K562 (cell line): ENCODE measurements around the gene PMVK. TPM values are rescaled to one million over a fixed set of nuclear protein-coding genes. Genes with fewer than 3 reads are reported as not detected.

Source experiments
- ARNT ChIP-seq, 2 experiments: fragments of 450-650 bp; IDR thresholded peaks; 2 replicates each; pipeline ENCODE4 v1.6.1; 2016; ENCODE audit warnings: mild to moderate bottlenecking in 1 of 2
- ASH1L ChIP-seq: fragments of 450-650 bp; IDR thresholded peaks from 2 replicates; pipeline ENCODE4 v1.6.1; 2018; ENCODE audit warnings: borderline replicate concordance, mild to moderate bottlenecking, low read depth; ENCODE audit not compliant: partially characterized antibody
- ATF7 ChIP-seq: fragments of 450-650 bp; IDR thresholded peaks from 2 replicates; pipeline ENCODE4 v1.7.1; 2014; ENCODE audit warnings: mild to moderate bottlenecking, moderate library complexity
- CBX3 ChIP-seq, 2 experiments: IDR thresholded peaks; 1 replicate in 1 of 2; 2 replicates in 1 of 2; pipeline ENCODE4 v1.6.1; 2012; ENCODE audit warnings: inconsistent platforms in 2 of 2, low read length in 2 of 2, borderline replicate concordance in 1 of 2, control low read depth in 1 of 2
- ELF4 ChIP-seq: fragments of 450-650 bp; formaldehyde crosslinking; IDR thresholded peaks from 2 replicates; pipeline ENCODE4 v1.4.0; 2022; ENCODE audit warnings: missing genetic modification characterization
- GATA2 ChIP-seq: sonication (generic); formaldehyde crosslinking; IDR thresholded peaks from 2 replicates; pipeline ENCODE4 v1.4.0; 2020; ENCODE audit warnings: mild to moderate bottlenecking, missing genetic modification reagents
- HCFC1 ChIP-seq: IDR thresholded peaks from 2 replicates; pipeline ENCODE4 v1.6.1; 2012; ENCODE audit warnings: low read depth, low read length, improper control_type of control experiment
- JUNB ChIP-seq: fragments of 450-650 bp; formaldehyde crosslinking; conservative IDR thresholded peaks from 2 replicates; pipeline ENCODE4 v1.4.0; 2020; ENCODE audit warnings: mild to moderate bottlenecking
- MAFK ChIP-seq: IDR thresholded peaks from 2 replicates; pipeline ENCODE4 v1.6.1; 2011; ENCODE audit warnings: low read length, improper control_type of control experiment
- MCM2 ChIP-seq: fragments of 450-650 bp; IDR thresholded peaks from 2 replicates; pipeline ENCODE4 v1.6.1; 2017; ENCODE audit warnings: low read depth, mild to moderate bottlenecking
- ZNF184 ChIP-seq: sonication (generic); formaldehyde crosslinking; IDR thresholded peaks from 2 replicates; pipeline ENCODE4 v1.5.0; 2020; ENCODE audit warnings: missing genetic modification reagents
- ZNF41 ChIP-seq: fragments of 250-450 bp; sonication (Bioruptor Pico); conservative IDR thresholded peaks from 2 replicates; pipeline ENCODE4 v1.4.0; 2020; ENCODE audit warnings: mild to moderate bottlenecking
- ZNF436 ChIP-seq: fragments of 250-450, 450-650 bp; sonication (Bioruptor Pico); formaldehyde crosslinking; IDR thresholded peaks from 2 replicates; pipeline ENCODE4 v1.7.0; 2020; ENCODE audit warnings: mild to moderate bottlenecking
- ZNF707 ChIP-seq: fragments of 250-450 bp; sonication (Bioruptor Pico); conservative IDR thresholded peaks from 2 replicates; pipeline ENCODE4 v1.8.0; 2022; ENCODE audit warnings: inconsistent platforms, mild to moderate bottlenecking, moderate library complexity
- ZNF77 ChIP-seq: fragments of 250-450 bp; sonication (Bioruptor Pico); IDR thresholded peaks from 2 replicates; pipeline ENCODE4 v1.5.0; 2020
- polyA plus RNA-seq, 8 experiments: library from polyadenylated mRNA; depleted of rRNA in 4 of 8; stranded (reverse) in 5 of 8; unstranded in 3 of 8; fragments of >200 nt; fragmentation: Nextera tagmentation in 2 of 8; fragmentation: Illumina TruSeq in 1 of 8; extraction: Ambion mirVana in 2 of 8; extraction: Trizol in 1 of 8; gene quantifications; 2 replicates each; pipeline versions ENCODE4 v1.2.1 to v1.2.3, GENCODE V29; 2011 to 2014; ENCODE audit warnings: inconsistent platforms in 1 of 8, missing spikeins in 1 of 8
- total RNA-seq, 7 experiments: library from RNA; depleted of rRNA in 6 of 7; stranded (reverse); fragments of >200 nt in 6 of 7; fragmentation: Illumina TruSeq in 2 of 7; extraction: Trizol in 2 of 7; gene quantifications; 2 replicates each; pipeline versions ENCODE4 v1.2.1 to v1.2.3, GENCODE V29; 2011 to 2021; ENCODE audit warnings: low replicate concordance in 1 of 7
- TF ChIP-seq, protein P1 (sequence below), 2 experiments: fragments of 450-650 bp; formaldehyde crosslinking in 1 of 2; IDR thresholded peaks; 2 replicates each; pipeline versions ENCODE4 v1.4.0 to v1.6.1; 2014 to 2020; ENCODE audit warnings: mild to moderate bottlenecking in 2 of 2, borderline replicate concordance in 1 of 2, low read depth in 1 of 2
- TF ChIP-seq, protein P2 (sequence below): fragments of 250-450 bp; sonication (Bioruptor Pico); IDR thresholded peaks from 2 replicates; pipeline ENCODE4 v1.6.1; 2021; ENCODE audit warnings: mild to moderate bottlenecking
- TF ChIP-seq, protein P3 (sequence below): sonication (generic); formaldehyde crosslinking; IDR thresholded peaks from 2 replicates; pipeline ENCODE4 v1.9.0; 2022; ENCODE audit warnings: mild to moderate bottlenecking, missing genetic modification reagents
- TF ChIP-seq, protein P4 (sequence below): fragments of 450-650 bp; formaldehyde crosslinking; IDR thresholded peaks from 2 replicates; pipeline ENCODE4 v1.4.0; 2020; ENCODE audit warnings: mild to moderate bottlenecking

The PMVK gene
- total and polyA plus RNA-seq, 9 of the 15 experiments (the other 6 are each of a cell fraction or from before 2014, with no cell fraction given): 1.1 to 15.3 (median 6.3) TPM

DNA sequence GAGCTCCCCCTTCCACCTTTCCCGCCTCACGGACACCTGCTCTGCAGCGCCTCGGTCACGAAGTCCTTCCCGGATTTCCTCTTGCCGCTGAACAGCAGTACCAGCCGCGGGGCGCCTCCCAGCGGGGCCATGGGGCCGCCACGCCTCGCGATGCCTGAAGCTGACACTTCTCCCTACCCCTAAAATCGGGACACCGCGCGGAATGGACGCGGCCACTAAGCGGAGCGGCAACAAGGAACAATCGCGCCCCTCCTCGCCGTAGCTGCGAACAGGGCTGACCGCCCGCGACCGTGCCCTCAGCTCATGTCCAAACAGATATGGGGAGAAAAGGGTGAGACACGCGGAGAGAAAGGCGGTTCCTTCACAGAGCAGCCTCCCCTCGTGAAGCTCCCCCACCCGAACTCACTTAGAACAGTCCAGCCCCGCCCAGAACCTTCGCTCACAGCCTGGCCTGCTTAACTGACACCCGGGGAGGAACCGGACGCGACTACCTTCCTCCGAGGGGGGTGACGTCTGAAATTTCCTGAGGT, at the start of gene PMVK (continued):
- TF ChIP-seq, protein P1, sequence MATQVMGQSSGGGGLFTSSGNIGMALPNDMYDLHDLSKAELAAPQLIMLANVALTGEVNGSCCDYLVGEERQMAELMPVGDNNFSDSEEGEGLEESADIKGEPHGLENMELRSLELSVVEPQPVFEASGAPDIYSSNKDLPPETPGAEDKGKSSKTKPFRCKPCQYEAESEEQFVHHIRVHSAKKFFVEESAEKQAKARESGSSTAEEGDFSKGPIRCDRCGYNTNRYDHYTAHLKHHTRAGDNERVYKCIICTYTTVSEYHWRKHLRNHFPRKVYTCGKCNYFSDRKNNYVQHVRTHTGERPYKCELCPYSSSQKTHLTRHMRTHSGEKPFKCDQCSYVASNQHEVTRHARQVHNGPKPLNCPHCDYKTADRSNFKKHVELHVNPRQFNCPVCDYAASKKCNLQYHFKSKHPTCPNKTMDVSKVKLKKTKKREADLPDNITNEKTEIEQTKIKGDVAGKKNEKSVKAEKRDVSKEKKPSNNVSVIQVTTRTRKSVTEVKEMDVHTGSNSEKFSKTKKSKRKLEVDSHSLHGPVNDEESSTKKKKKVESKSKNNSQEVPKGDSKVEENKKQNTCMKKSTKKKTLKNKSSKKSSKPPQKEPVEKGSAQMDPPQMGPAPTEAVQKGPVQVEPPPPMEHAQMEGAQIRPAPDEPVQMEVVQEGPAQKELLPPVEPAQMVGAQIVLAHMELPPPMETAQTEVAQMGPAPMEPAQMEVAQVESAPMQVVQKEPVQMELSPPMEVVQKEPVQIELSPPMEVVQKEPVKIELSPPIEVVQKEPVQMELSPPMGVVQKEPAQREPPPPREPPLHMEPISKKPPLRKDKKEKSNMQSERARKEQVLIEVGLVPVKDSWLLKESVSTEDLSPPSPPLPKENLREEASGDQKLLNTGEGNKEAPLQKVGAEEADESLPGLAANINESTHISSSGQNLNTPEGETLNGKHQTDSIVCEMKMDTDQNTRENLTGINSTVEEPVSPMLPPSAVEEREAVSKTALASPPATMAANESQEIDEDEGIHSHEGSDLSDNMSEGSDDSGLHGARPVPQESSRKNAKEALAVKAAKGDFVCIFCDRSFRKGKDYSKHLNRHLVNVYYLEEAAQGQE (IDR thresholded peaks at IDR 0.05; ENCODE audit: borderline replicate concordance): no peak; the same call in 1 of the 2 replicates
- TF ChIP-seq, protein P1 (CRISPR knock-in tag; IDR thresholded peaks at IDR 0.05; ENCODE audit: low read depth): 0 out of 2 replicates have a peak, but pooled peaks have one; percentile 63
- TF ChIP-seq ELF4 (CRISPR knock-in tag): no peak
- TF ChIP-seq ATF7: no peak
- TF ChIP-seq GATA2 (CRISPR knock-in tag): peak; percentile 54; the same call in 1 of the 2 replicates
- TF ChIP-seq MAFK: peak; percentile 32; the same call in 1 of the 2 replicates
- TF ChIP-seq, protein P2, sequence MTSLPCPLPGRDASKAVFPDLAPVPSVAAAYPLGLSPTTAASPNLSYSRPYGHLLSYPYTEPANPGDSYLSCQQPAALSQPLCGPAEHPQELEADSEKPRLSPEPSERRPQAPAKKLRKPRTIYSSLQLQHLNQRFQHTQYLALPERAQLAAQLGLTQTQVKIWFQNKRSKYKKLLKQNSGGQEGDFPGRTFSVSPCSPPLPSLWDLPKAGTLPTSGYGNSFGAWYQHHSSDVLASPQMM (CRISPR knock-in tag): no peak
- peak in 1 of 2 experiments; percentile 99; a peak in 2 of 3 replicates for TF ChIP-seq CBX3 (IDR thresholded peaks at IDR 0.05; ENCODE audit: borderline replicate concordance in 1 of 2, low read length in 2 of 2)
- TF ChIP-seq MCM2: no peak
- TF ChIP-seq ASH1L: no peak
- TF ChIP-seq ZNF436: no peak
- TF ChIP-seq, protein P3, sequence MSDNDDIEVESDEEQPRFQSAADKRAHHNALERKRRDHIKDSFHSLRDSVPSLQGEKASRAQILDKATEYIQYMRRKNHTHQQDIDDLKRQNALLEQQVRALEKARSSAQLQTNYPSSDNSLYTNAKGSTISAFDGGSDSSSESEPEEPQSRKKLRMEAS (CRISPR knock-in tag): peak; percentile 99
- TF ChIP-seq ZNF41 (CRISPR knock-in tag): no peak
- TF ChIP-seq HCFC1: no peak; the same call in 1 of the 2 replicates
- no peak for TF ChIP-seq ZNF184 (CRISPR knock-in tag)
- TF ChIP-seq ARNT (IDR thresholded peaks at IDR 0.05): no peak
- TF ChIP-seq ZNF77 (CRISPR knock-in tag): no peak
- TF ChIP-seq, protein P4, sequence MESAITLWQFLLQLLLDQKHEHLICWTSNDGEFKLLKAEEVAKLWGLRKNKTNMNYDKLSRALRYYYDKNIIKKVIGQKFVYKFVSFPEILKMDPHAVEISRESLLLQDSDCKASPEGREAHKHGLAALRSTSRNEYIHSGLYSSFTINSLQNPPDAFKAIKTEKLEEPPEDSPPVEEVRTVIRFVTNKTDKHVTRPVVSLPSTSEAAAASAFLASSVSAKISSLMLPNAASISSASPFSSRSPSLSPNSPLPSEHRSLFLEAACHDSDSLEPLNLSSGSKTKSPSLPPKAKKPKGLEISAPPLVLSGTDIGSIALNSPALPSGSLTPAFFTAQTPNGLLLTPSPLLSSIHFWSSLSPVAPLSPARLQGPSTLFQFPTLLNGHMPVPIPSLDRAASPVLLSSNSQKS (CRISPR knock-in tag): no peak
- TF ChIP-seq JUNB (CRISPR knock-in tag): no peak
- no peak for TF ChIP-seq ZNF707
